Mesothelial cell of epicardium (in vitro differentiated cells): ENCODE results near the gene ATCAY. TPM values are rescaled to one million over a fixed set of nuclear protein-coding genes. Genes with fewer than 3 reads are reported as not detected.

Source experiments
- DNase-seq, 2 experiments: peaks; one replicate each; pipeline ENCODE4 v3.0.0; 2021; ENCODE audit warnings: low spot score in 2 of 2; ENCODE audit not compliant: unreplicated experiment in 2 of 2
- H3K27ac Mint-ChIP-seq: 2 replicates; pipeline ENCODE4 v1.8.0; 2021; ENCODE audit warnings: mixed read lengths
- H3K27me3 Mint-ChIP-seq: 2 replicates; pipeline ENCODE4 v1.8.0; 2021; ENCODE audit warnings: low read depth, mixed read lengths
- H3K36me3 Mint-ChIP-seq: 2 replicates; pipeline ENCODE4 v1.8.0; 2021; ENCODE audit warnings: mixed read lengths
- H3K4me1 Mint-ChIP-seq: 2 replicates; pipeline ENCODE4 v1.8.0; 2021; ENCODE audit warnings: mixed read lengths
- H3K4me3 Mint-ChIP-seq: 2 replicates; pipeline ENCODE4 v1.8.0; 2021; ENCODE audit warnings: mild to moderate bottlenecking, moderate library complexity, mixed read lengths
- H3K9me3 Mint-ChIP-seq: 2 replicates; pipeline ENCODE4 v1.8.0; 2021; ENCODE audit warnings: mixed read lengths
- total RNA-seq: library from RNA; stranded (reverse); gene quantifications from 3 replicates; pipeline ENCODE4 v1.2.1, GENCODE V29; 2021
- TF ChIP-seq, protein P1 (sequence below): fragments of 200-600 bp; sonication (generic); IDR thresholded peaks from one replicate; pipeline ENCODE4 v1.5.0; 2021; ENCODE audit warnings: antibody characterized with exemption; ENCODE audit not compliant: unreplicated experiment

The ATCAY gene
- total RNA-seq, 1 donor from 2014 or later = not detected

GRCh38 chr19:3907626-3908265 is 27.3 kb downstream of the ATCAY start:
- H3K27me3 Mint-ChIP-seq = peaks cover 3% of the 10 kb centered on the region
- TF ChIP-seq, protein P1, sequence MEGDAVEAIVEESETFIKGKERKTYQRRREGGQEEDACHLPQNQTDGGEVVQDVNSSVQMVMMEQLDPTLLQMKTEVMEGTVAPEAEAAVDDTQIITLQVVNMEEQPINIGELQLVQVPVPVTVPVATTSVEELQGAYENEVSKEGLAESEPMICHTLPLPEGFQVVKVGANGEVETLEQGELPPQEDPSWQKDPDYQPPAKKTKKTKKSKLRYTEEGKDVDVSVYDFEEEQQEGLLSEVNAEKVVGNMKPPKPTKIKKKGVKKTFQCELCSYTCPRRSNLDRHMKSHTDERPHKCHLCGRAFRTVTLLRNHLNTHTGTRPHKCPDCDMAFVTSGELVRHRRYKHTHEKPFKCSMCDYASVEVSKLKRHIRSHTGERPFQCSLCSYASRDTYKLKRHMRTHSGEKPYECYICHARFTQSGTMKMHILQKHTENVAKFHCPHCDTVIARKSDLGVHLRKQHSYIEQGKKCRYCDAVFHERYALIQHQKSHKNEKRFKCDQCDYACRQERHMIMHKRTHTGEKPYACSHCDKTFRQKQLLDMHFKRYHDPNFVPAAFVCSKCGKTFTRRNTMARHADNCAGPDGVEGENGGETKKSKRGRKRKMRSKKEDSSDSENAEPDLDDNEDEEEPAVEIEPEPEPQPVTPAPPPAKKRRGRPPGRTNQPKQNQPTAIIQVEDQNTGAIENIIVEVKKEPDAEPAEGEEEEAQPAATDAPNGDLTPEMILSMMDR = no peak
- no peaks in the 10 kb centered on the region for H3K36me3 Mint-ChIP-seq
- H3K9me3 Mint-ChIP-seq = no peaks in the 10 kb centered on the region
- no peaks in the 10 kb centered on the region for H3K4me1 Mint-ChIP-seq
- H3K27ac Mint-ChIP-seq = no peak overlapping the region
- H3K4me3 Mint-ChIP-seq = no peak overlapping the region
- no peak for DNase-seq

DNA sequence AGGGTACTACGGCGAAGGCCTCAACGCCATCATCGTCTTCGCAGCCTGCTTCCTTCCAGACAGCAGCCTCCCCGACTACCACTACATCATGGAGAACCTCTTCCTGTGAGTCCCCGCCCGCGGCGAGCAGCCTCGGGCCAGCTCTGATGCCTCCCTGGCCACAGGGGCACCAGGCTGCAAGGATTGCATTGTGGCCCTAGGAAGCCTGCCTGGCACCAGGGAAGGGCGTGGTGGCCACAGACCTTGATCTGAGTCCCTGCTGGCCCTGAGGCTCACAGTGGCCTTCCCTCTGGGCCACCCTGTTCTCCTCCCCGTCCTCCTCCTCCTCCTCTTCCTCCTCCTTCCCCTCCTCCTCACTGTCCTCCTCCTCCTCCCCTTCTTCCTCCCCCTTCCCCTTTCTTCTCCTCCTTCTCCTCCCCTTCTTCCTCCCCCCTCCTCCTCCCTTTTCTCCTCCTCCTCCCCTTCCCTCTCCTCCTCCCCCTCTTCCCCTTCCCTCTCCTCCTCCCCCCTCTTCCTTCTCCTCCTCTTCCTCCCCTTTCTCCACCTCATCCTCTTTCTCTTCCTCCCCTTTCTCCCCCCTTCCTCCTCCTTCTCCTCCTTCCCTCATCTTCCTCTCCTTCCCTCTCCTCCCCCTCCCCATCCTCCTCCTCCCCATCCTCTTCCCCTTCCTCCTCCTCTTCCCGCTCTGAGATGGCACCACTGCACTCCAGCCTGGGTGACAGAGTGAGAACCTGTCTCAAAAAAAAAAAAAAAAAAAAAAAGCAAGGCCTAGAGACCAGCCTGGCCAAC is 28.0 kb downstream of the ATCAY start:
- Mint-ChIP-seq H3K4me1 (no peaks in the 10 kb centered on the region), H3K36me3 (no peaks in the 10 kb centered on the region), H3K4me3 (no peak overlapping the region), H3K27ac (no peak overlapping the region), H3K27me3 (peaks cover 3% of the 10 kb centered on the region), H3K9me3 (no peaks in the 10 kb centered on the region)
- no peak for DNase-seq
- TF ChIP-seq, protein P1 = no peak

- Mint-ChIP-seq H3K9me3 (no peaks in the 10 kb centered on the region), H3K4me3 (no peak overlapping the region), H3K27ac (no peak overlapping the region), H3K36me3 (no peaks in the 10 kb centered on the region), H3K4me1 (no peaks in the 10 kb centered on the region), H3K27me3 (peaks cover 3% of the 10 kb centered on the region)
- TF ChIP-seq, protein P1 = no peak
- DNase-seq = no peak
Measured at GRCh38 chr19:3910105-3910504, 29.6 kb downstream of the ATCAY start.

- TF ChIP-seq, protein P1 = no peak
- Mint-ChIP-seq H3K27ac (no peak overlapping the region), H3K9me3 (peaks cover 3% of the 10 kb centered on the region), H3K4me3 (no peak overlapping the region), H3K4me1 (no peaks in the 10 kb centered on the region), H3K36me3 (no peaks in the 10 kb centered on the region), H3K27me3 (no peaks in the 10 kb centered on the region)
- no peak for DNase-seq
Measured at GRCh38 chr19:3914199-3914598, 33.7 kb downstream of the ATCAY start.

DNA sequence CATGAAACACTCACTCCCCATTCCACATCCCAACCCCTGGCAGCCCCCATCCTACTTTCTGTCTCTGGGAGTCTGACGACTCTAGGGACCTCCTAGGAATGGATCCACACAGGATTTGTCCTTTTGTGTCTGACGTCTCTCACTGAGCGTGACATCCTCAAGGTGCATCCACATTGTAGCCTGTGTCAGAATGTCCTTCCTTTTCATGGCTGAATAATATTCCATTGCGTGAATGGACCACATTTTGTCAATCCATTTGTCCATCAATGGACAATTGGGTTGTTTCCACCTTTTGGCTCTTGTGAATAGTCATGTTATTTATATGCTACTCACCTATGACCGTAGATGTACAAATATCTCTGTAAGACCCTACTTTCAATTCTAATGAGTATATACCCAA is 35.5 kb downstream of the ATCAY start:
- Mint-ChIP-seq H3K4me3 (no peak overlapping the region), H3K4me1 (no peaks in the 10 kb centered on the region), H3K36me3 (no peaks in the 10 kb centered on the region), H3K27me3 (no peaks in the 10 kb centered on the region), H3K27ac (no peak overlapping the region), H3K9me3 (peaks cover 6% of the 10 kb centered on the region)
- TF ChIP-seq, protein P1 = no peak
- no peak for DNase-seq
